GM12875 (cell line): ENCODE measurements around the gene PDE1A.

Experiments used
- H3K4me3 ChIP-seq: one replicate; pipeline ENCODE4 v1.5.1; 2011; ENCODE audit warnings: low read depth, low read length, control low read depth
- CTCF ChIP-seq: IDR thresholded peaks from 2 replicates; pipeline ENCODE4 v1.5.1; 2011; ENCODE audit warnings: low read depth, mild to moderate bottlenecking, control low read depth, inconsistent platforms, low read length, moderate library complexity, borderline replicate concordance; ENCODE audit not compliant: insufficient read depth

The PDE1A gene

GRCh38 chr2:182242609-182243008 lies 184.2 kb downstream of the PDE1A start:
- no peak for TF ChIP-seq CTCF

DNA sequence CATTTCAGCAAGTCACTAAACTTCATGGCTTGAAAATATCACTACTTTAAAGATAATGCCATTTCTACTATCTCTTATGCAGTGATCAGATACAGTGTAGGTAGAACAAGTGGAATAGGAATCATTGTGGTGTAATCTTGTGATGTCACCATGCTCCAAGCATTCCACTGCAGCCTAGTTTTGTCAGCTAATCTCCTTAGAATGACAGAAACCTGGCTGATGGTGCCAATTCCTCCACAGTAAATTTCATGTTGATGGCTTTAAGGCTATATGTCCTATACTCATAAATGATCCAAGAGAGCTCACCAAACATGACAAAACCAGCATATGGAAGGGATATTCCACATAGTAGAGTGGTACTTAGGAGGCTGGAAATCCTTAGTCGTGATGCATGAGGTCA lies 184.9 kb downstream of the PDE1A start:
- no peak overlapping the region for H3K4me3 ChIP-seq
- no peak for TF ChIP-seq CTCF

More at GRCh38 chr2:182242609-182243008, 184.2 kb downstream of the PDE1A start:
- no peak overlapping the region for H3K4me3 ChIP-seq

GRCh38 chr2:182240862-182241371 lies 185.9 kb downstream of the PDE1A start:
- TF ChIP-seq CTCF, result peak; percentile 63; the same call in 1 of the 2 replicates
- H3K4me3 ChIP-seq, result no peak overlapping the region

DNA sequence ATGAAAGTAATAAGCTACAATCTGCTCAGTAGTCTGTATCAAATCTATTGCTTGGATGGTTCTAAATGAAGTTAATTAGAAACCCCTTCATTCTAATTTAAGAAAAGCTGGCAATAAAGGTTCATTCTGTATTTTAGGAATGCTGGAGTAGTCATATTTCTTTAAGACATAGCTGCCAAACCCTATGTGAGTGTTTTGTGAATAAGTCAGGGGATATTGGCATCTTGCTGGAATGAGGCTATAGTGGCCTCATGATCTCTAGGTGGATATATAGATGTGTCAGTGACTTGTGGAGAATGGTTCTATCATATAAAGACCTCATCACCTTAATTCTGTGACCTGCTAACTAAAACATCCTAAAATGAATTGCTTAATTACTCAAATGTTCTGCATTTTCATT lies 196.3 kb downstream of the PDE1A start:
- no peak overlapping the region for H3K4me3 ChIP-seq
- no peak for TF ChIP-seq CTCF

DNA sequence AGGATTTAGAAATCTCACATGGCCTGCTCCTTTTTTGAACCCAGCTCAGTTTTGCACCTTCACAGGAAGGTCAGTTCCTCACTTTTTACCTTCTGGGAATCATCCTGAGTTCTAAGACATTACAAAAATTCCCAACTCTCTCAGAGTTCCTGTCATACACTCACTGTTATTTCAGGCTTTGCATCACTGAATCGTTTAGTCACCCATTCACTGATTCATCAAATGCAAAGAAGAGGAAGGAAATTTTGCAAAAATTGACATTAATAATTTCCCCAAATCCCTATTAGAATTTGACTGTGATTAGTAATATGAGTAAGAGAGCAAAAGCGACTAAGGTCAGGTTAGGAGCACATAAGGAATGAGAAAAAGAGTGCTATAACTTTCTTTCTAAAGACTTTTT lies 197.5 kb downstream of the PDE1A start:
- TF ChIP-seq CTCF, result no peak
- H3K4me3 ChIP-seq, result no peak overlapping the region

DNA sequence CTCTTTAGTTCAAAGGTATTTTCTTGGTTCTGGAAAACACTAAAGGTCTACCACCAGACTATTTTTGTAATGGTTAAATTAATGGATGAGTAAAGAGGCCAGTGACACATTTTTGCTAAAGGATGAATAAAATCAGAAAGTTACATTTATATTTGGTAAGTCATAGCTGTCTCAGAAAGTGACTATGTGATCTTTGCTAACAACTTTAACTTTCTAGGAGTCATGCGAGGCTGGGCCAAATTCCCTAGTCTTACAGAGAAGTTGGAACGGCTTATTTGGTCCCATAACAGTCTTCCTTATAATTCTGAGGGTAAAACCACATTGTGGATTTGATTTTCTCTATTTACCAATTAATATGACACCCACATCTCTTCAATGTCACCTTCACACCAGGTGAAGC lies 198.1 kb downstream of the PDE1A start:
- no peak overlapping the region for H3K4me3 ChIP-seq
- TF ChIP-seq CTCF, result no peak

- no peak for TF ChIP-seq CTCF
- no peak overlapping the region for H3K4me3 ChIP-seq
Measured at GRCh38 chr2:182228073-182228473, 198.8 kb downstream of the PDE1A start.
